IPS-18a (cell line): ENCODE measurements around the gene RERE.
"Not testable (repeated sequence)": the region's sequence is repeated elsewhere in the genome, so short reads cannot be mapped to it uniquely, and the experiment has no call there.

ENCODE experiments used
- H3K27ac ChIP-seq: one replicate; pipeline ENCODE4 v1.5.1; 2013; ENCODE audit warnings: low read length
- H3K27me3 ChIP-seq: one replicate; pipeline ENCODE4 v1.6.1; 2013; ENCODE audit warnings: mild to moderate bottlenecking, low read length; ENCODE audit not compliant: control insufficient read depth, insufficient read depth
- H3K36me3 ChIP-seq: one replicate; pipeline ENCODE4 v1.6.1; 2013; ENCODE audit warnings: low read depth, low read length; ENCODE audit not compliant: control insufficient read depth
- H3K4me1 ChIP-seq: one replicate; pipeline ENCODE4 v1.6.1; 2013; ENCODE audit warnings: low read depth, low read length; ENCODE audit not compliant: control insufficient read depth
- H3K4me3 ChIP-seq: one replicate; pipeline ENCODE4 v1.5.1; 2013; ENCODE audit warnings: low read length
- H3K9ac ChIP-seq: one replicate; pipeline ENCODE4 v1.6.1; 2013; ENCODE audit warnings: mild to moderate bottlenecking, low read length, moderate library complexity
- H3K9me3 ChIP-seq: one replicate; pipeline ENCODE4 v1.6.1; 2013; ENCODE audit warnings: low read depth, low read length; ENCODE audit not compliant: control insufficient read depth

RERE gene

DNA sequence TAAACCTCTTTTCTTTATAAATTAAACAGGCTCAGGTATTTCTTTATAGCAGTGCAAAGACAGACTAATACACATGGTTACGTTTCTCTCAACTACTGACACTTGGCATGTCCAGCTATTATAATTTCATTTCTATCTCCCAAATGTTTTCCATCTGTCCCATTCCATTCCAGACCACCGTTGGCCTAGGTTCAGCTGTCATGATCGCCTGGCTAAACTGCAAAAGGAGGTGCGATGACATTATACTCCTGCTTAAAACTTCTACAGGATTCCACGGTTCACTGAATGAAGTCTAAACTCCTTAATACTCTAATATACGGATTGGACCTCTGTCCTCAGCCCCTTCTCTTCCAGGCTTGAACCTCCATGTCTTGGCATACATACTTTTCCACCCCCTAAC is 72.1 kb downstream of the RERE start:
- no peaks in the 10 kb centered on the region for H3K27me3 ChIP-seq
- no peaks in the 10 kb centered on the region for H3K4me1 ChIP-seq
- H3K9ac ChIP-seq, result no peak overlapping the region
- H3K4me3 ChIP-seq, result no peak overlapping the region
- no peak overlapping the region for H3K27ac ChIP-seq
- H3K9me3 ChIP-seq, result no peaks in the 10 kb centered on the region
- no peaks in the 10 kb centered on the region for H3K36me3 ChIP-seq

DNA sequence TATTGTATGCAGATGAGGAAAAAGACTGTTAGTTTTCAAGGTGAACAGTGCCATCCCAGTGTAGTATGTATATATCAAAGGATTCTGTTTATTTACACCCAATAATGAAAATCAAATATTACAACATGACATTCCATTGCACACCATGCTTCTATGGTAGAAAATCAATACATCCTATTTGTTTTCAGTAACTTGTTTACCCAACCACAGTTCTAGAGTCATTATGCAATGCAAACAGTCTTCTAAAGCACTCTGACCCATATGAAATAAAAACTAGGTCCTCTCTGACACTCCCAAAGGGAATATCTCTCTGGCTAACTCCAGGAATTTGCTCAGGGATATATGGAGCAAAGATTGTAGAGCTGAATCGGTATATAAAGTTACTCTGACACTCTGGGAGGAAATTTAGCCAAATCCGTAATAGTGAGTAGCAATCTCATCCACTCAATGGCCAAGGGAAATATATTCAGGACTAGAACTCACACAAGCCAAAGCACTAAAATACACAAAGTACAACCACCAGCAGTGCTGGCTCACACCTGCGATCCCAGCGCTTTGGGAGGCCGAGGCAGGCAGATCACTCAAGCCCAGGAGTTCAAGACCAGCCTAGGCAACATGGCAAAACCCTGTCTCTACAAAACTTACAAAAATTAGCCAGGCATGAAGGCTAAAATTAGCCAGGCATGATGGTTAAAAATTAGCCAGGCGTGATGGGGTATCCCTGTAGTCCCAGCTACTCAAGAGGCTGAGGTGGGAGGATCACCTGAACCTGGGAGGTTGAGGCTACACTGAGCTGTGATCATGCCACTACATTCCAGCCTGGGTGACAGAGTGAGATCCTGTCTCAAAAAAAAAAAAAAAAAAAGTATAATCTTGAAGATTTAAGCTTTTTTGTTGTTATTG is 75.2 kb downstream of the RERE start:
- Histone ChIP-seq H3K27ac (no peak overlapping the region), H3K4me3 (no peak overlapping the region), H3K9ac (no peak overlapping the region), H3K4me1 (no peaks in the 10 kb centered on the region), H3K27me3 (no peaks in the 10 kb centered on the region), H3K9me3 (peaks cover 3% of the 10 kb centered on the region), H3K36me3 (no peaks in the 10 kb centered on the region)

DNA sequence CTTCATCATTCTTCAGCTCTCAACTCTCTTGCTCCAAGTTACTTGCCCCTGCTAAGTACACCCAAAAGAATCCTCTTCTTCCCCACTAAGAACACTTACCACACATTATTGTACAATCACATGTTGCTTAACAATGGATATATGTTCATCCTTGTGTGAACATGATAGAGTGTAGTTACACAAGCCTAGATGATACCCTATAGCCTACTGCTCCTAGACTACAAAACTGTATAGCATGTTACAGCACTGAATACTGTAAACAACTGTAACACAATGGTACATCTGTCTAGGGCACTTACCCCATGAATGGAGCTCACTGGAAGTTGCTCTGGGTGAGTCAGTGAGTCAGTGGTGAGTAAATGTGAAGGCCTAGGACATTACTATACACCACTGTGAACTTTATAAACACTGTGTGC is 77.4 kb downstream of the RERE start:
- Histone ChIP-seq H3K27me3 (no peaks in the 10 kb centered on the region), H3K4me1 (no peaks in the 10 kb centered on the region), H3K4me3 (no peak overlapping the region), H3K27ac (no peak overlapping the region), H3K9ac (no peak overlapping the region), H3K36me3 (no peaks in the 10 kb centered on the region), H3K9me3 (peaks cover 3% of the 10 kb centered on the region)

DNA sequence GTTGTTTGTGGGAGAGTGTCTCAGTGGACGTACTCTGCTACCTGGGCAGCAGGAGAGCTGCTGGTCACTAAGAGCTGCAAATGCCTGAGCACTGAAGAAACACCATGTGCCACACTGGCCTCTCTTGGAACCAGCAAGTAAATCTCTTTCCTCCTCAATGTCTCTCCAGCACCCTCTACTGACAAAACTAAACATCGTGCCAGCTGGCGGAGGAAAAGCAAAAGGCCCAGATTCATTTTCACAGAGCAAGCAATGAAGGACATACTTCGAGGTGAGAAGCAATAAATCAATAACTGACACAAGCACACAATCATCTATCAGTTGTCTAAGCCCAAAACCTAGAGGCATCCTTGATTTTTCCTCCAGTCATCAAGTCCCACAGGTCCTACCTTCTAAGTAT is 78.1 kb downstream of the RERE start:
- H3K27ac ChIP-seq, result no peak overlapping the region
- H3K9me3 ChIP-seq, result peaks cover 3% of the 10 kb centered on the region
- H3K4me3 ChIP-seq, result no peak overlapping the region
- no peaks in the 10 kb centered on the region for H3K36me3 ChIP-seq
- no peaks in the 10 kb centered on the region for H3K4me1 ChIP-seq
- H3K9ac ChIP-seq, result no peak overlapping the region
- no peaks in the 10 kb centered on the region for H3K27me3 ChIP-seq

DNA sequence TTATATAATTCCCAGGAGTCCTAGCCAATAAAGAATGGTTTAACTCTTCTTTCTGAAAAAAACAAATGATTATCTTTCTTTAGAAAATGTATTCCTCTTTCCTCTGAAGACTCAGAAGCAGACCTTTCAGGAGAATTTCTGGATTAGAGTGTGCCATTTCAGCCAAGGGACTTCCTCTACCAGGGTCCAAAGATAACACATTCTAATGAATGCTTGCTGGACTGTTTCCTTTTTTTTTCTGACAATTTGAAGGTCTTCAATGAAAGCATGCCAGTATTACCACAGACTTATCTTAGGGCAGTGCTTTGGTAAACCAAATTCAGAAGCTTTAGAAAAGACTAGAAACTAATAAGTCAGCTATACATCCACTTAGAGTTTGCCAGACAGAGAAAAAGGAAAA is 80.5 kb downstream of the RERE start:
- Histone ChIP-seq H3K4me3 (no peak overlapping the region), H3K4me1 (no peaks in the 10 kb centered on the region), H3K9ac (no peak overlapping the region), H3K36me3 (no peaks in the 10 kb centered on the region), H3K27ac (no peak overlapping the region), H3K27me3 (no peaks in the 10 kb centered on the region), H3K9me3 (peaks cover 5% of the 10 kb centered on the region)

DNA sequence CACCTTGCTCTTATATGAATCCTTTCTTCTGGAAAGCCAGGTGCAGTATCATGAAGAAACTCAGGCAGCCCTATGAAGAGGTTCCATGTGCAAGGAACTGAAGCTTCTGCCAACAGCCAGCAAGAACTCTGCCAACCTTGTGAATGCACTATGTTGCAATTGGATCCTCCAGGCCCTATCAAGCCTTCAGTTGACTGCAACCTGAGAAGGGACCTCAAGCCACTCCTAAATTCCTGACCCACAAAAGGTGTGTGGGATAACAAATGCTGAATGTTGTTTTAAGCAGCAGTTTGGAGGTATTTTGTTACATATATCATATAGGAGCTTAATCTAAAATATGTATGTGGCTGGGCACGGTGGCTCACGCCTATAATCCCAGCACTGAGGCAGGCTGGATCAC is 84.0 kb downstream of the RERE start:
- Histone ChIP-seq H3K27me3 (no peaks in the 10 kb centered on the region), H3K4me3 (no peak overlapping the region), H3K36me3 (no peaks in the 10 kb centered on the region), H3K9ac (no peak overlapping the region), H3K9me3 (peaks cover 7% of the 10 kb centered on the region), H3K4me1 (peaks cover 7% of the 10 kb centered on the region), H3K27ac (no peak overlapping the region)

DNA sequence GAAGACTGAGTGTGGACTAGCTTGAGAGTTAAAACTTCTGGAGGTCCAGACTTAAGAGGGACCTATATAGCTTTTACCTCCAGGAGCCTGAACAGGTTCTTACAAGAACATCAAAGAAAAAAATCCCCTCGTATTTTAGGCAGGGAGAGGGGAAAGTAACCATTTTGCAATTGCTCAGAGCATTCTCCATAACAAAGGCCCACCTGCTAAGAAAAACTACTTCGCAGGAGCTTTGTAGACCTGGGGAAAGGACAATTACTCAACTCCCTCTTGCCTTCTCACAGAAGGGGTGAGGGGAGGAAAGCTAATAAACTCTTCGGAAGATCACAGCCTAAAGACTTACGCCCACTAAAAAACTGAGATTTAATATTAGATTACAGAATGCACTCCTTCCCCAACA is 86.3 kb downstream of the RERE start:
- H3K4me1 ChIP-seq, result peaks cover 7% of the 10 kb centered on the region
- no peaks in the 10 kb centered on the region for H3K27me3 ChIP-seq
- peak overlapping the region; percentile 6 for H3K27ac ChIP-seq
- H3K36me3 ChIP-seq, result no peaks in the 10 kb centered on the region
- no peak overlapping the region for H3K9ac ChIP-seq
- H3K4me3 ChIP-seq, result peak overlapping the region; percentile 3
- H3K9me3 ChIP-seq, result peaks cover 7% of the 10 kb centered on the region

DNA sequence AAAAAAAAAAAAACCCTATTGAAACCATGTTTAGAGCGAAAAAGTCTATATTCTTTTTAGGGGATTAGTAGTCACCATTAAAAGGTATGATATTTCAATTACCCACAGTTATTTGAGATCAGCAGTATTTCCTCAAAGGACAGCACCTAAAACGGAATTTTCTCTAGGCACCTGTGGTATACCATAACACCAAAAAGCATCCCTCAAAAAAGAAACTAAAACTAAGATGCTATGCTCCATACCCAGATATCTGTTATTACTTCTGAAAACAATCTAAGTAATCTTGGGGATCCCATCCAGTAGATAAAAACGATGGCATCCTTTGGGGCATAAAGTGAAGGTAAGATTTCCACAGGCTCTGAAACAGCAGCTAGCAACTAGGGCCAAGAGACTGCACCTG is 89.0 kb downstream of the RERE start:
- peaks cover 7% of the 10 kb centered on the region for H3K9me3 ChIP-seq
- no peak overlapping the region for H3K27ac ChIP-seq
- H3K9ac ChIP-seq, result no peak overlapping the region
- no peaks in the 10 kb centered on the region for H3K27me3 ChIP-seq
- H3K36me3 ChIP-seq, result no peaks in the 10 kb centered on the region
- H3K4me3 ChIP-seq, result no peak overlapping the region
- H3K4me1 ChIP-seq, result peaks cover 7% of the 10 kb centered on the region

DNA sequence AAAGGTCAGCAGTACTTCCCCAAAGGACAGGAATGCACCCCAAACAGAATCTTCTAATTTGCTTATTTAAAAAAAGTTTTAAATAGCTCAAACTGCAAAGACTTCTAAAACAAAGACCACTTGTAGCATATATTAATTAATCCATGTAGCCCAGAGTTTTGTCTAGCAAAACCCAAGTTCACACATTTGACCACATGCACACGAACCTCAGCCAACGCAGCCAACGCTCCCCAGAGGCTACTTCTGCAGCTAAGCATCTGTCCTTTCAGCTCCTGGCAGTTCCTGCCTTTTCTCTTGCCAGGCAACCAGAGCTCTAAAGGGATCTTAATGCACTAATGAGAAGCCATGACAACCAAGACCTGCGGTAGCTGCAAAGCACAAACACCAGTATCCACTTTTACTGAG is 89.6 kb downstream of the RERE start:
- Histone ChIP-seq H3K4me3 (no peak overlapping the region), H3K27me3 (no peaks in the 10 kb centered on the region), H3K9me3 (peaks cover 7% of the 10 kb centered on the region), H3K36me3 (no peaks in the 10 kb centered on the region), H3K4me1 (peaks cover 7% of the 10 kb centered on the region), H3K27ac (no peak overlapping the region), H3K9ac (no peak overlapping the region)

DNA sequence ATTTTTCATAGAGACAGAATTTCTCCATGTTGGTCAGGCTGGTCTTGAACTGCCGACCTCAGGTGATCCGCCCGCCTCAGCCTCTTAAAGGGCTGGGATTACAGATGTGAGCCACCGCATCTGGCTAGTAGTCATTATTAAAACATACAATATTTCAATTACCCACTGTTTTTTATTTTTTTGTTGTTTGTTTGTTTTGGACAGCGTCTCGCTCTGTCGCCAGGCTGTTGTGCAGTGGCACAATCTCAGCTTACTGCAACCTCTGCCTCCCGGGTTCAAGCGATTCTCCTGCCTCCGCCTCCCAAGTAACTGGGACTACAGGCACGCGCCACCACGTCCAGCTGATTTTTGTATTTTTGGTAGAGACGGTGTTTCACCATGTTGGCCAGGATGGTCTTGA is 90.1 kb downstream of the RERE start:
- H3K36me3 ChIP-seq, H3K27ac ChIP-seq, H3K9me3 ChIP-seq, H3K4me1 ChIP-seq, H3K4me3 ChIP-seq, H3K27me3 ChIP-seq, H3K9ac ChIP-seq: not testable (repeated sequence)

DNA sequence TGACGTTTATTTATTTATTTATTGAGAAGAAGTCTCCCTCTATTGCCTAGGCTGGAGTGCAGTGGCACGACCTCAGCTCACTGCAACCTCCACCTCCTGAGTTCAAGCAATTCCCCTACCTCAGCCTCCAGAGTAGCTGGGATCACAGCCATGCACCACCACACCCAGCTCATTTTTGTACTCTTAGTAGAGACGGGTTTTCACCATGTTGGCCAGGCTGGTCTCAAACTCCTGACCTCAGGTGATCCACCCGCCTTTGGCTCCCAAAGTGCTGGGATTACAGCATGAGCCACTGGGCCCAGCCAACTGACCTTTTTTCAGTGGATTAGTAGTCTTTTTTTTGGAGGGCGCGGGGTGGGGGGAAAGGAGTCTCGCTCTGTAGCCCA is 90.6 kb downstream of the RERE start:
- not testable (repeated sequence) for H3K27ac ChIP-seq, H3K27me3 ChIP-seq, H3K4me1 ChIP-seq, H3K4me3 ChIP-seq, H3K9me3 ChIP-seq, H3K9ac ChIP-seq, H3K36me3 ChIP-seq

DNA sequence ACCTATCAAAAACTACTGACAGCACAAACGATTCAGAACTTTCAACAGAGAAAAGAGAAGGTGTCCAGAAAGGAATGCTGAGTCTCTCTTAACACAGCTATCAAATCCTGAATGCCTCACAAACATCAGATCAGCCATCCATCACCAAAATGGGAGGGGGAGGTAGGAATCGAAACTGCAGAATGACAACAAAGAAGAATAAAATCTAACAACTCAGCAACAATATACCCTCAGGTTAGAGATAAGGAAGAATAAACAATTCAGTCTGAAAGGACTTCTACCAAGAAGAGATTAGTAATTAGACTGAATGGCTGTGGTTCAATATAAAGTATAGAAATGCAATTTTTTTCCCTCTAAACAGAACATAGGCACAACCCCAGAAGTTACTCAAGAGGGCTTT is 94.4 kb downstream of the RERE start:
- no peaks in the 10 kb centered on the region for H3K27me3 ChIP-seq
- H3K36me3 ChIP-seq, result no peaks in the 10 kb centered on the region
- H3K4me3 ChIP-seq, result no peak overlapping the region
- H3K27ac ChIP-seq, result no peak overlapping the region
- H3K9ac ChIP-seq, result no peak overlapping the region
- H3K9me3 ChIP-seq, result no peaks in the 10 kb centered on the region
- peaks cover 16% of the 10 kb centered on the region for H3K4me1 ChIP-seq
